ENCODE measurements around the gene NEUROD1. TPM values are rescaled to one million over a fixed set of nuclear protein-coding genes. Genes with fewer than 3 reads are reported as not detected.

NEUROD1 gene
- total RNA-seq, 4 donors from 2014 or later = not detected

GRCh38 chr2:181643151-181643550 lies 37.2 kb downstream of the NEUROD1 start:
- TF ChIP-seq EP300 (IDR thresholded peaks at IDR 0.05) (no peak), POLR2AphosphoS5 (IDR thresholded peaks at IDR 0.05) (no peak), CTCF (IDR thresholded peaks at IDR 0.05) (no peak), POLR2A (IDR thresholded peaks at IDR 0.05) (no peak)
- H3K4me3 ChIP-seq = no peak overlapping the region
- no peaks in the 10 kb centered on the region for H3K4me1 ChIP-seq
- H3K36me3 ChIP-seq = no peaks in the 10 kb centered on the region
- peaks cover 3% of the 10 kb centered on the region for H3K27me3 ChIP-seq
- DNase-seq (ENCODE audit: low spot score in 2 of 2) = no peak
- 88% methylated on average over 1 of the region's 1 CpG for WGBS
- no peaks in the 10 kb centered on the region for H3K9me3 ChIP-seq
- H3K27ac ChIP-seq = no peak overlapping the region

- TF ChIP-seq EP300 (IDR thresholded peaks at IDR 0.05) (no peak), CTCF (IDR thresholded peaks at IDR 0.05) (no peak), POLR2AphosphoS5 (IDR thresholded peaks at IDR 0.05) (no peak), POLR2A (IDR thresholded peaks at IDR 0.05) (no peak)
- Histone ChIP-seq H3K9me3 (no peaks in the 10 kb centered on the region), H3K36me3 (no peaks in the 10 kb centered on the region), H3K4me1 (no peaks in the 10 kb centered on the region), H3K27ac (no peak overlapping the region), H3K4me3 (no peak overlapping the region), H3K27me3 (peaks cover 3% of the 10 kb centered on the region)
- DNase-seq (ENCODE audit: low spot score in 2 of 2) = no peak
- WGBS = 59% methylated on average over 4 of the region's 4 CpGs
These were observed 38.2 kb downstream of the NEUROD1 start for GRCh38 chr2:181642086-181642485.

- 29% methylated on average over 1 of the region's 1 CpG for WGBS
- Histone ChIP-seq H3K4me3 (no peak overlapping the region), H3K27me3 (peaks cover 3% of the 10 kb centered on the region), H3K4me1 (no peaks in the 10 kb centered on the region), H3K9me3 (no peaks in the 10 kb centered on the region), H3K27ac (no peak overlapping the region), H3K36me3 (no peaks in the 10 kb centered on the region)
- no peak for TF ChIP-seq POLR2A (IDR thresholded peaks at IDR 0.05)
- DNase-seq (ENCODE audit: low spot score in 2 of 2) = no peak
These were observed 40.6 kb downstream of the NEUROD1 start for GRCh38 chr2:181639686-181640085.

- no peaks in the 10 kb centered on the region for H3K9me3 ChIP-seq
- DNase-seq (ENCODE audit: low spot score in 2 of 2) = no peak
- H3K36me3 ChIP-seq = no peaks in the 10 kb centered on the region
- no peaks in the 10 kb centered on the region for H3K4me1 ChIP-seq
- TF ChIP-seq CTCF (IDR thresholded peaks at IDR 0.05) = no peak
- H3K27me3 ChIP-seq = no peaks in the 10 kb centered on the region
- no peak overlapping the region for H3K4me3 ChIP-seq
- H3K27ac ChIP-seq = no peak overlapping the region
- WGBS = 89% methylated on average over 4 of the region's 4 CpGs
These were observed 47.5 kb downstream of the NEUROD1 start for GRCh38 chr2:181632733-181633401.

GRCh38 chr2:181628590-181629585 lies 51.4 kb downstream of the NEUROD1 start:
- DNase-seq (ENCODE audit: low spot score in 2 of 2) = no peak
- no peak overlapping the region for H3K27ac ChIP-seq
- H3K4me3 ChIP-seq = no peak overlapping the region
- H3K9me3 ChIP-seq = no peaks in the 10 kb centered on the region
- TF ChIP-seq POLR2A (IDR thresholded peaks at IDR 0.05) = no peak
- no peaks in the 10 kb centered on the region for H3K4me1 ChIP-seq
- H3K27me3 ChIP-seq = no peaks in the 10 kb centered on the region
- whole genome bisulfite sequencing = 63% methylated on average over 3 of the region's 3 CpGs
- no peaks in the 10 kb centered on the region for H3K36me3 ChIP-seq

GRCh38 chr2:181627545-181627944 lies 52.8 kb downstream of the NEUROD1 start:
- DNase-seq (ENCODE audit: low spot score in 2 of 2) = no peak
- Histone ChIP-seq H3K27ac (no peak overlapping the region), H3K9me3 (no peaks in the 10 kb centered on the region), H3K36me3 (no peaks in the 10 kb centered on the region), H3K4me1 (no peaks in the 10 kb centered on the region), H3K4me3 (no peak overlapping the region), H3K27me3 (no peaks in the 10 kb centered on the region)
- TF ChIP-seq EP300 (IDR thresholded peaks at IDR 0.05) (no peak), CTCF (IDR thresholded peaks at IDR 0.05) (no peak), POLR2AphosphoS5 (IDR thresholded peaks at IDR 0.05) (no peak), POLR2A (IDR thresholded peaks at IDR 0.05) (no peak)
- WGBS = 67% methylated on average over 3 of the region's 3 CpGs
